ENCODE measurements around the gene CTSW. TPM values are rescaled to one million over a fixed set of nuclear protein-coding genes. Genes with fewer than 3 reads are reported as not detected.
A peak's percentile ranks its signal among the peaks of the same experiment; 100 is the strongest.
"Not testable (repeated sequence)": the region's sequence is repeated elsewhere in the genome, so short reads cannot be mapped to it uniquely, and the experiment has no call there.

CTSW gene
- total RNA-seq, 2 experiments from 2014 or later = 20.6 to 21.6 TPM

- Mint-ChIP-seq H3K4me3 (peak within 1 kb of the TSS; percentile 88), H3K36me3 (ENCODE audit: low read depth) (peaks cover 24% of the 10 kb centered on the region), H3K9me3 (no peaks in the 10 kb centered on the region), H3K27me3 (no peaks in the 10 kb centered on the region), H3K4me1 (ENCODE audit: low read depth) (peaks cover 66% of the 10 kb centered on the region), H3K27ac (peak within 1 kb of the TSS; percentile 95)
- intact Hi-C loops (cut with DNase I, micrococcal nuclease) = loop anchor here (1.0 kb wide), 2 partner anchors 10 to 71 kb away; partner anchors contain the start of genes FOSL1 (in 2 of the 2) and SART1 (in 1 of the 2)
- Histone ChIP-seq H3K27ac (ENCODE audit: low read depth in 1 of 2, low read length in 2 of 2) (peak within 1 kb of the TSS; percentile 88 to 91), H3K4me3 (ENCODE audit: low read length) (peak within 1 kb of the TSS; percentile 93), H3K9me3 (ENCODE audit: control insufficient read depth in 1 of 2, insufficient read depth in 1 of 2, low read length in 2 of 2) (no peaks in the 10 kb centered on the region), H3K4me1 (ENCODE audit: insufficient read depth, low read length) (peaks cover 72% of the 10 kb centered on the region), H3K27me3 (ENCODE audit: control insufficient read depth in 1 of 2, insufficient read depth in 2 of 2, low read length in 2 of 2) (no peaks in the 10 kb centered on the region), H3K36me3 (ENCODE audit: insufficient read depth, low read length) (peaks cover 3% of the 10 kb centered on the region)
- POLR2A ChIA-PET = interaction anchor here (0.7 to 5.8 kb wide), 49 partner anchors 10 to 794 kb away, joined by 3 to 248 read pairs (median 6); partner anchors contain the start of genes AP5B1, BANF1, C11orf68 and CFL1
- peak; percentile 65 for ATAC-seq (ENCODE audit: poor library complexity)
- CTCF ChIA-PET = interaction anchor here (1.0 to 5.2 kb wide), 21 partner anchors 8 to 422 kb away, joined by 3 to 80 read pairs (median 4); partner anchors contain the start of genes AP5B1, BANF1, C11orf68 and CFL1
- TF ChIP-seq CTCF (IDR thresholded peaks at IDR 0.05) = peak; percentile 28
- DNase-seq = peak; percentile 97 to 100 (median 98)
Observed at GRCh38 chr11:65890324-65891218, 10.9 kb downstream of the CTSW start, which contains the start of gene CCDC85B. CCDC85B (plus strand) TSS chr11:65890673; CDS start chr11:65890784, 111 bp downstream.

GRCh38 chr11:65891219-65892136 is 11.8 kb downstream of the CTSW start:
- Mint-ChIP-seq H3K9me3 (no peaks in the 10 kb centered on the region), H3K27me3 (no peaks in the 10 kb centered on the region), H3K4me1 (ENCODE audit: low read depth) (peaks cover 64% of the 10 kb centered on the region), H3K36me3 (ENCODE audit: low read depth) (peaks cover 20% of the 10 kb centered on the region), H3K4me3 (peak overlapping the region; percentile 88), H3K27ac (peak overlapping the region; percentile 95)
- no peak for ATAC-seq (ENCODE audit: poor library complexity)
- peak in 3 of 14 experiments; percentile 42 to 58 (median 51) for DNase-seq
- intact Hi-C loops (cut with DNase I, micrococcal nuclease) = no loop called here
- H3K27ac ChIP-seq (ENCODE audit: low read depth in 1 of 2, low read length in 2 of 2) = peak overlapping the region; percentile 58 to 88
- H3K4me1 ChIP-seq (ENCODE audit: insufficient read depth, low read length) = peaks cover 72% of the 10 kb centered on the region
- H3K27me3 ChIP-seq (ENCODE audit: control insufficient read depth in 1 of 2, insufficient read depth in 2 of 2, low read length in 2 of 2) = no peaks in the 10 kb centered on the region
- peak; percentile 8 for TF ChIP-seq CTCF (IDR thresholded peaks at IDR 0.05)
- CTCF ChIA-PET = interaction anchor here (1.0 to 5.2 kb wide), 16 partner anchors 7 to 421 kb away, joined by 3 to 80 read pairs (median 4); partner anchors contain the start of genes AP5B1, CFL1, FOSL1 and KAT5
- H3K9me3 ChIP-seq (ENCODE audit: control insufficient read depth in 1 of 2, insufficient read depth in 1 of 2, low read length in 2 of 2) = no peaks in the 10 kb centered on the region
- H3K36me3 ChIP-seq (ENCODE audit: insufficient read depth, low read length) = no peaks in the 10 kb centered on the region
- peak overlapping the region; percentile 78 for H3K4me3 ChIP-seq (ENCODE audit: low read length)
- POLR2A ChIA-PET = interaction anchor here (0.7 to 5.8 kb wide), 37 partner anchors 9 to 795 kb away, joined by 3 to 248 read pairs (median 8); partner anchors contain the start of genes AP5B1, BANF1, C11orf68 and CFL1

GRCh38 chr11:65892137-65892540 is 12.5 kb downstream of the CTSW start:
- peaks cover 59% of the 10 kb centered on the region for H3K4me1 Mint-ChIP-seq (ENCODE audit: low read depth)
- intact Hi-C loops (cut with DNase I, micrococcal nuclease) = not testable (repeated sequence)
- POLR2A ChIA-PET = interaction anchor here (1.2 to 5.8 kb wide), 6 partner anchors 12 to 181 kb away, joined by 4 to 104 read pairs (median 24); partner anchors contain the start of genes C11orf68, CFL1, CTSW and DRAP1

More at GRCh38 chr11:65892137-65892540, 12.5 kb downstream of the CTSW start:
- not testable (repeated sequence) for H3K36me3 ChIP-seq (ENCODE audit: insufficient read depth, low read length); H3K9me3 ChIP-seq (ENCODE audit: control insufficient read depth in 1 of 2, insufficient read depth in 1 of 2, low read length in 2 of 2); H3K9me3 Mint-ChIP-seq; H3K27me3 Mint-ChIP-seq; H3K27me3 ChIP-seq (ENCODE audit: control insufficient read depth in 1 of 2, insufficient read depth in 2 of 2, low read length in 2 of 2); ATAC-seq (ENCODE audit: poor library complexity)
- H3K36me3 Mint-ChIP-seq (ENCODE audit: low read depth) = peaks cover 16% of the 10 kb centered on the region
- CTCF ChIA-PET = interaction anchor here (0.9 to 1.7 kb wide), 5 partner anchors 8 to 180 kb away, joined by 3 to 4 read pairs (median 4); partner anchors contain the start of genes KAT5 and MUS81
- peak overlapping the region in 1 of 2 donors; percentile 58 for H3K27ac ChIP-seq (ENCODE audit: low read depth in 1 of 2, low read length in 2 of 2)
- peaks cover 71% of the 10 kb centered on the region for H3K4me1 ChIP-seq (ENCODE audit: insufficient read depth, low read length)
- peak overlapping the region; percentile 78 for H3K4me3 ChIP-seq (ENCODE audit: low read length)
- DNase-seq = peak in 2 of 14 experiments; percentile 42 to 50
- peak overlapping the region; percentile 88 for H3K4me3 Mint-ChIP-seq
- H3K27ac Mint-ChIP-seq = peak overlapping the region; percentile 88

Data from CD4-positive, alpha-beta T cell (primary cell).